Measurements from ENCODE around the gene FAM98A.

Gene FAM98A

DNA sequence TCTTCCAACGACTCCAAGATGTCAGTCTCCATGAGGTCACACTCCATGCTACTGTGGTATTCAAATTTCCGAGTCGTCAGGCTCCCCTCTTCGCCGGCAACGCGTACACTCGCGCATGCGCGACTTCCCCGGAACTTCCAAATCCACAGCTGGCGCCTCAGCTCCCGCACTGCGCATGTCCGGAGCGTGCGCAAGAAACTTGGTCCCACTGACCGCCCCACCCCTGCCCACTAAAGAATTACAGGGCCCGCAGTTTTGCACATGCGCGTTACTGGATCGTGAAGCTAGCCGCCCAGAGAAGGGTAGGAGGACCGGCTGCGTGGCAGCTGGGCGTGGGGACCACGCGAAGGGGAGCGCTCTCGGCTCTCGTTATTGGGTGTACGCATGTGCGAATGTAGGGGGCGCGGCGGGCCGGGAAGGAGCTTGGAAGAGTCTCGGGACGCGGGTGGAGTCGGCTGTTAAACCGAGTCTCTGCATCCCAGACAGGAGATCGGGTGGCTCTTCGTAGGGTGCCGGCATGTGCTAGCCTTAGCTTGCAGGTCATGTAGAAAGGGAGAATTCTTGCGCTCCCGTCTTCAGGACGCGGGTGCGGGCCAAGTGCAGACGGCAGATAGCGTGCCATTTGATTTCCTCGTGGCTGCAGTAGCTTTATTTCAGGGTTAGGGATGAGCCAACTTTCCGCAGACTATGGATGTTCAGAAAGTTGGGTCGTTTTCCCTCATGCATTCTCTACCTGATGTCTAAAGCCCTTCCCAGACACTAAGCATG is at the start of gene FAM98A:
Gene FAM98A (minus strand): TSS at position 125 of the 768 bp plus-strand sequence. CDS start 78 bp downstream, at position 47.
- H3K4me3 ChIP-seq (ENCODE audit: low read depth in 1 of 5, low read length in 5 of 5), result peak within 1 kb of the TSS; percentile 93 to 99 (median 96)

DNA sequence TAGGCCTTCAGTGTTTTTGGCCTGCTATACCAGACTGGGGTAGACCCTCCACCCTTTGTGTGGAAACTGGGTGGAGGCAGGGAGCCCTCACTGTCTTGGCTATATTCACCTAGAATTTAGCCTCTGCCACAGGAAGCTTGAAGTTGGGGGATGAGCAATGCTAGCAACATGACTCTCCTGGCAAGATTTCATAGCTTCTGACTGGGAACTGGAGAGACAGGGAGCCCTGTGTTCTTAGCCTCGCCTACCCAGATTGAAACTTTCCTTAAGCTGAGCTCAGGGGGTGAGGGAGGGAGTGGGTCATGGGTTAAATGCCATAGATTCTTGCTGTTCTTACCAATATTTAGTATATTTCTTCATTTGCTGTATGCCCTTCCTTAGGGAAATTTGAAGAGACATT is 46.8 kb upstream of the FAM98A start:
- H3K4me3 ChIP-seq (ENCODE audit: low read depth in 1 of 5, low read length in 5 of 5), result no peak overlapping the region

More for the DNA sequence above, at the start of gene FAM98A:
- Histone ChIP-seq H3K27ac (ENCODE audit: low read depth, low read length) (peak within 1 kb of the TSS; percentile 86), H3K36me3 (ENCODE audit: control insufficient read depth in 5 of 5, insufficient read depth in 5 of 5, low read length in 5 of 5) (peaks cover 0 to 6% (median 4%) of the 10 kb centered on the region in 5 donors), H3K27me3 (ENCODE audit: control insufficient read depth in 5 of 5, insufficient read depth in 4 of 5, low read length in 5 of 5) (no peaks in the 10 kb centered on the region), H3K4me1 (ENCODE audit: control insufficient read depth in 5 of 5, insufficient read depth in 5 of 5, low read length in 5 of 5) (peaks cover 5 to 28% (median 21%) of the 10 kb centered on the region in 5 donors), H3K9ac (ENCODE audit: low read length in 5 of 5) (peak within 1 kb of the TSS; percentile 81 to 97 (median 95)), H3K9me3 (ENCODE audit: control insufficient read depth in 5 of 5, low read length in 5 of 5) (no peaks in the 10 kb centered on the region)

DNA sequence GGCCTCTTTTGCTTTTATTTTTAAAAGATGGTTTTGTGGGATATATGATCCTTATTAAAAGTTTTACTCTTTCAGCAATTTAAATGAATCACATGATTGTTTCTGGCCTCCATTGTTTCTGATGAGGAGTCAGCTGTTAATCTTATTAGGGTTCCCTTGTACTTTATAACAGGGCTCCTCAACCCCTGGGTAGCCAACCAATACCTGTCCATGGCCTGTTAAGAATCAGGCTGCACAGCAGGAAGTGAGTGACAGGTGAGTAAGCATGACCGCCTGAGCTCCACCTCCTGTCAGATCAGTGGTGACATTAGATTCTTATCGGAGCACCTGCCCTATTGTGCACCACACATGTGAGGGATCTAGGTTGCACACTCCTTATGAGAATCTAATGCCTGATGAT is 45.1 kb upstream of the FAM98A start:
- H3K27me3 ChIP-seq (ENCODE audit: control insufficient read depth in 5 of 5, insufficient read depth in 4 of 5, low read length in 5 of 5), result no peaks in the 10 kb centered on the region
- no peak overlapping the region for H3K9ac ChIP-seq (ENCODE audit: low read length in 5 of 5)
- no peak overlapping the region for H3K4me3 ChIP-seq (ENCODE audit: low read depth in 1 of 5, low read length in 5 of 5)
- H3K4me1 ChIP-seq (ENCODE audit: control insufficient read depth in 5 of 5, insufficient read depth in 5 of 5, low read length in 5 of 5), result peaks cover 0 to 12% (median 6%) of the 10 kb centered on the region in 5 donors
- H3K36me3 ChIP-seq (ENCODE audit: control insufficient read depth in 5 of 5, insufficient read depth in 5 of 5, low read length in 5 of 5), result no peaks in the 10 kb centered on the region
- no peak overlapping the region for H3K27ac ChIP-seq (ENCODE audit: low read depth, low read length)
- H3K9me3 ChIP-seq (ENCODE audit: control insufficient read depth in 5 of 5, low read length in 5 of 5), result peaks cover 0 to 9% (median 4%) of the 10 kb centered on the region in 5 donors

More for the DNA sequence above, 46.8 kb upstream of the FAM98A start:
- H3K9me3 ChIP-seq (ENCODE audit: control insufficient read depth in 5 of 5, low read length in 5 of 5), result peaks cover 0 to 9% (median 4%) of the 10 kb centered on the region in 5 donors
- H3K9ac ChIP-seq (ENCODE audit: low read length in 5 of 5), result no peak overlapping the region
- peaks cover 0 to 12% (median 6%) of the 10 kb centered on the region in 5 donors for H3K4me1 ChIP-seq (ENCODE audit: control insufficient read depth in 5 of 5, insufficient read depth in 5 of 5, low read length in 5 of 5)
- no peaks in the 10 kb centered on the region for H3K27me3 ChIP-seq (ENCODE audit: control insufficient read depth in 5 of 5, insufficient read depth in 4 of 5, low read length in 5 of 5)
- no peaks in the 10 kb centered on the region for H3K36me3 ChIP-seq (ENCODE audit: control insufficient read depth in 5 of 5, insufficient read depth in 5 of 5, low read length in 5 of 5)
- no peak overlapping the region for H3K27ac ChIP-seq (ENCODE audit: low read depth, low read length)

DNA sequence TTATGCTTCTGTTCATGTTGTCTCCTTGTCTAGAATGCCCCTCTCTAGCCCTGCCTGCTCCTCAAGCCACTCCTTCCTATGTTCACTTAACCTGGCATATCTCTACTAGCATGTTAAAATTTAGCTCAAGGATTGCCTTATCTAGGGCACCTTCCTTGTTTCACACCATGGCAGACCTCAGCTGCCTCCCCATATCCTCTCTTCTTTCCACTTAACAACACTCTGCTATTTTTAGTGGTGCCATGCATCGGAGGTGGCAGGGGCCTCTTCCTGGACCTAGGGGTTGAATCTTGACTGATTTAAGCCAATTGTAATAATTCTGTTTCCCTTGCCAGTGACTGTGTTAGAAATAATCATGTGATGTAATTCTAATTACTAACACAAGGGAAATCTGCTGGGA is 36.9 kb upstream of the FAM98A start:
- Histone ChIP-seq H3K9me3 (ENCODE audit: control insufficient read depth in 5 of 5, low read length in 5 of 5) (no peaks in the 10 kb centered on the region), H3K4me3 (ENCODE audit: low read depth in 1 of 5, low read length in 5 of 5) (no peak overlapping the region), H3K27ac (ENCODE audit: low read depth, low read length) (no peak overlapping the region), H3K27me3 (ENCODE audit: control insufficient read depth in 5 of 5, insufficient read depth in 4 of 5, low read length in 5 of 5) (no peaks in the 10 kb centered on the region), H3K4me1 (ENCODE audit: control insufficient read depth in 5 of 5, insufficient read depth in 5 of 5, low read length in 5 of 5) (no peaks in the 10 kb centered on the region), H3K36me3 (ENCODE audit: control insufficient read depth in 5 of 5, insufficient read depth in 5 of 5, low read length in 5 of 5) (no peaks in the 10 kb centered on the region), H3K9ac (ENCODE audit: low read length in 5 of 5) (no peak overlapping the region)

DNA sequence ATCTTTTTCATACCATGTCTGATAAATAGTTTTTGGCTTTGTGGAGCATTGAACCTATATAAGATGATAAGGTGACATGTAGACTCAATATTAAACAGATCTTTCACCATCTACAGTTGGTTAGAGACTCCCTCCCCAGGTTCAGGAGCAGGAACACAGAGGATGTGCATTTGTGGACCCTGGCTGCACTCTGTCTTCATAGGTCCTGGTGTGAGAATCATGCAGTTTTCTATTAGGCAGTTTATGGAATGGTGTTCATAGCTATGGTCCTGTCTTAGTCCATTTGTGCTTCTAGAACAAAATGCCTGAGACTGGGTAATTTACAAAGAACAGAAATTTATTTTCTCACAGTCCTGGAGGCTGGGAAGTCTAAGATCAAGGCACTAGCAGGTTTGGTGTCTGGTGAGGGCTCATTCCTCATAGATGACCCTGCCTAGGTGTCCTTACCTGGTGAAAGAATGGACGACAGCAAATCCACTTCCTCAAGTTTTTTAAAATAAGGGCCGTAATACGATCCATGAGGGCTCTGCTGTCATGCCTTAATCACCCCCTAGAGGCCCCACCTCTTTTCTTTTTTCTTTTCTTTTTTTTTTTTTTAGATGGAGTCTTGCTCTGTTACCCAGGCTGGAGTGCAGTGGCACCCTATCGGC is 35.3 kb upstream of the FAM98A start:
- H3K27ac ChIP-seq (ENCODE audit: low read depth, low read length), result no peak overlapping the region
- no peaks in the 10 kb centered on the region for H3K36me3 ChIP-seq (ENCODE audit: control insufficient read depth in 5 of 5, insufficient read depth in 5 of 5, low read length in 5 of 5)
- no peaks in the 10 kb centered on the region for H3K27me3 ChIP-seq (ENCODE audit: control insufficient read depth in 5 of 5, insufficient read depth in 4 of 5, low read length in 5 of 5)
- H3K4me1 ChIP-seq (ENCODE audit: control insufficient read depth in 5 of 5, insufficient read depth in 5 of 5, low read length in 5 of 5), result no peaks in the 10 kb centered on the region
- H3K9me3 ChIP-seq (ENCODE audit: control insufficient read depth in 5 of 5, low read length in 5 of 5), result no peaks in the 10 kb centered on the region
- no peak overlapping the region for H3K9ac ChIP-seq (ENCODE audit: low read length in 5 of 5)
- H3K4me3 ChIP-seq (ENCODE audit: low read depth in 1 of 5, low read length in 5 of 5), result no peak overlapping the region

DNA sequence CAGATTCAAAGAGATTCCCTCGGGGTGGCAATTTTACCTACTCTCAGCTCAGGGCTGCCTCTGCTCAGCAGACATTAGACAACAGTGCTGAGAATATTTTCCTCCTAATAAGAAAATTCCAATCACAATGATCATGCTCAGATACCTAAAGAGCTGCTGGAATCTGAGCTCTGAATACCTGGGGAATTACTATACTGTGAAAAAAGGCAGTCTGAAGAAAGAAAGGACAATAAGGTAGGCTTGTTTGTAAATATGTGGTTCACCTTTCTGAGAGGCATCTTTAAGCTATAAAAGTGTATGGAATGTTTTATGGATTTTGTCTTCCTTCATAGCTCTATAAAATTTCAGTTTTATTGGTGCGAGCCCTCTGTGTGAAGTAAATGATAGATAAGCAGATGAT is 34.2 kb upstream of the FAM98A start:
- Histone ChIP-seq H3K4me1 (ENCODE audit: control insufficient read depth in 5 of 5, insufficient read depth in 5 of 5, low read length in 5 of 5) (no peaks in the 10 kb centered on the region), H3K27me3 (ENCODE audit: control insufficient read depth in 5 of 5, insufficient read depth in 4 of 5, low read length in 5 of 5) (no peaks in the 10 kb centered on the region), H3K27ac (ENCODE audit: low read depth, low read length) (no peak overlapping the region), H3K4me3 (ENCODE audit: low read depth in 1 of 5, low read length in 5 of 5) (no peak overlapping the region), H3K9me3 (ENCODE audit: control insufficient read depth in 5 of 5, low read length in 5 of 5) (no peaks in the 10 kb centered on the region), H3K9ac (ENCODE audit: low read length in 5 of 5) (no peak overlapping the region), H3K36me3 (ENCODE audit: control insufficient read depth in 5 of 5, insufficient read depth in 5 of 5, low read length in 5 of 5) (no peaks in the 10 kb centered on the region)

DNA sequence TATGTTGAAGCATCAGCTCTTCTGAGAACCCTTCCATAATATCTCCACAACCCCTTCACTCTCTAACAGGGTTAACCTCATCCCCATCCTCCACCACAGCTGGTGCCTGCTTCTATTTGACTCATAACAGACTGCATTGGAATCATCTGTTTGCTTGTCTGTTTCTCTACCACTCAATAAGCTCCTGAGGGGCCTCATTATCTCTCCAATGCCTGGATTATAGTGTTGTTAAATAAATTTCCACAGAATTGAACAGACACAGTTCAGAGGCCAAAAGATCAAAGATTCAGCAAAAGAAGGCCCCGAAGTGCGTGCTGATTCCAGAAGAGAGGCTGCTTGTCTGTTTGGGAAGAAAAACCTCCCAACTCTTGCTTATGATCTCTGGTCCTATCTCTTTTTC is 33.7 kb upstream of the FAM98A start:
- H3K27me3 ChIP-seq (ENCODE audit: control insufficient read depth in 5 of 5, insufficient read depth in 4 of 5, low read length in 5 of 5), result no peaks in the 10 kb centered on the region
- H3K4me3 ChIP-seq (ENCODE audit: low read depth in 1 of 5, low read length in 5 of 5), result no peak overlapping the region
- H3K36me3 ChIP-seq (ENCODE audit: control insufficient read depth in 5 of 5, insufficient read depth in 5 of 5, low read length in 5 of 5), result no peaks in the 10 kb centered on the region
- no peak overlapping the region for H3K27ac ChIP-seq (ENCODE audit: low read depth, low read length)
- H3K4me1 ChIP-seq (ENCODE audit: control insufficient read depth in 5 of 5, insufficient read depth in 5 of 5, low read length in 5 of 5), result no peaks in the 10 kb centered on the region
- no peak overlapping the region for H3K9ac ChIP-seq (ENCODE audit: low read length in 5 of 5)
- no peaks in the 10 kb centered on the region for H3K9me3 ChIP-seq (ENCODE audit: control insufficient read depth in 5 of 5, low read length in 5 of 5)

DNA sequence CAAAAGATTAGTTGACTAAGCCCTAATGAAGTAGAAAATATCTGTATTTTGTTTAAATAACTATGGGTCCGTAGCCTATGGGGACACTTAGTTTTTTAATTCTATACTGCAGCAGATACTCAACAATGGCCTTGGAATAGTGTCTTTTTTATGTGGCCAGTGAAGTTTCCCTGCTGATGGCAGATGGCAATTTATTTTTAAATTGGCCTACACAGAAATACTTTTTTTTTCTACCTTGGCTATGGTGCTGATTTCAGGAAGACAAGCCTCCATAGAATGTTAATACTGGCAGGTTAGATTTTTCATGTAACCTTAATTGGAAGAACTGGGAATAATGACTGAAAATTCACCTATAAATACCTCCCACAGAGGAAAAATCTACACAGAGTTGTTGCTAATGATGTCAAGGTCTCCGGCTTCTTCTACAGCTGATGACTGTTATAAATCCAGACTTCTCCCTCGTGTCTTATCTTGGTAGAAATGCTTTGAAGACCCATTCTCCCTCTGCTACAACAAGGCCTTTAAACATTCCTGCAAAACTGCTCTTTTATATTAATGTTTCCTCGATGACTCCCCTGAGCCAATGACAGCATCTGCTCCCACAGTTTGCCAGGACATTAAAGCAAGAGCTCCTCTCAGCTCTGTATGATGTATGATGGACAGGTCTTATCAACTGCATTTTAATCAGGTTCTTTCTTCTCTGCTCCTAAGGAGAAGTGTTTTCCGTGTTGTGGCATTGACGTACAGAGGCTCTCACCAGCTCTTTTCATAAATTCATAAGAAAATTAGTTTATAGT is 29.1 kb upstream of the FAM98A start:
- Histone ChIP-seq H3K36me3 (ENCODE audit: control insufficient read depth in 5 of 5, insufficient read depth in 5 of 5, low read length in 5 of 5) (no peaks in the 10 kb centered on the region), H3K4me3 (ENCODE audit: low read depth in 1 of 5, low read length in 5 of 5) (no peak overlapping the region), H3K4me1 (ENCODE audit: control insufficient read depth in 5 of 5, insufficient read depth in 5 of 5, low read length in 5 of 5) (no peaks in the 10 kb centered on the region), H3K9me3 (ENCODE audit: control insufficient read depth in 5 of 5, low read length in 5 of 5) (no peaks in the 10 kb centered on the region), H3K9ac (ENCODE audit: low read length in 5 of 5) (no peak overlapping the region), H3K27me3 (ENCODE audit: control insufficient read depth in 5 of 5, insufficient read depth in 4 of 5, low read length in 5 of 5) (no peaks in the 10 kb centered on the region), H3K27ac (ENCODE audit: low read depth, low read length) (no peak overlapping the region)

DNA sequence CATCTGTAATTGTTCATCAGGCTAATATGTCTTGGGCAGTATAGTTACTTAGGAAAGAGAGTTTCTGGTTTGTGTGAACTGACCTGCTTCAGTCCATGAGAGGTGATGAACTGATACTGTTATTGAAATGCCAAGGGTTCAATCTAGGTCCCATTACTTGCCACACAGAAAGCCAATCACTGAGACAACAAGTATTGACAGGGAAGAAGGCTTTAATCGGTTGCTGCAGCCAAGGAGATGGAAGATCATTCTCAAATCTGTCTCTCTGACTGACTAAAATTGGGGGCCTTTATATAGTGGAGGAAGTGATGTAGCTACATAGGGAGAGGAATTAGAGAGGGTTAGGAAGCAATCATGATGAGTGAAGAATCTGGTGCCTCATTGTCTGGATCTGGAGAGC is 19.9 kb upstream of the FAM98A start:
- no peak overlapping the region for H3K27ac ChIP-seq (ENCODE audit: low read depth, low read length)
- H3K4me1 ChIP-seq (ENCODE audit: control insufficient read depth in 5 of 5, insufficient read depth in 5 of 5, low read length in 5 of 5), result no peaks in the 10 kb centered on the region
- H3K9me3 ChIP-seq (ENCODE audit: control insufficient read depth in 5 of 5, low read length in 5 of 5), result peaks cover 0 to 7% (median 6%) of the 10 kb centered on the region in 5 donors
- H3K36me3 ChIP-seq (ENCODE audit: control insufficient read depth in 5 of 5, insufficient read depth in 5 of 5, low read length in 5 of 5), result no peaks in the 10 kb centered on the region
- no peak overlapping the region for H3K9ac ChIP-seq (ENCODE audit: low read length in 5 of 5)
- H3K27me3 ChIP-seq (ENCODE audit: control insufficient read depth in 5 of 5, insufficient read depth in 4 of 5, low read length in 5 of 5), result no peaks in the 10 kb centered on the region
- no peak overlapping the region for H3K4me3 ChIP-seq (ENCODE audit: low read depth in 1 of 5, low read length in 5 of 5)

DNA sequence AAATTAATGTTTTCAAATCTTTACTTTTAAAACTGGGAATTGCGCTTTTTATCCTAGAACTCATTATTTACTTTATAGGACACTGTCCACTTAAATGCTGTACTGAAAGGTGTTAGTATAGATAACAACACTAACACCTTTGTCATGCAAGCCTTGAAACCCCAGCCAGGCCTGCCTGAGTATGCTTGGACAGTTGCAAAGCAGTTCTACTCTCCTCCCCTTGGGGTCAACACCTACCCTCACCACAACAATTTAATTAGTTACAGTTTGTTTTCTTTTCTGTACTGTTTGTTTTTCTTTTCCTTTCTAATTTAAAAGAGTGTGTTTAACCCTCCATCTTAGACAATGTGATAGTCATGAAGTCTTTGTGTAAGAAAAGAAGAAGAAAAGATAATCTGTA is 18.9 kb upstream of the FAM98A start:
- Histone ChIP-seq H3K9ac (ENCODE audit: low read length in 5 of 5) (no peak overlapping the region), H3K27ac (ENCODE audit: low read depth, low read length) (no peak overlapping the region)

More for the DNA sequence above, 18.9 kb upstream of the FAM98A start:
- H3K4me1 ChIP-seq (ENCODE audit: control insufficient read depth in 5 of 5, insufficient read depth in 5 of 5, low read length in 5 of 5), result no peaks in the 10 kb centered on the region
- no peaks in the 10 kb centered on the region for H3K36me3 ChIP-seq (ENCODE audit: control insufficient read depth in 5 of 5, insufficient read depth in 5 of 5, low read length in 5 of 5)
- H3K4me3 ChIP-seq (ENCODE audit: low read depth in 1 of 5, low read length in 5 of 5), result no peak overlapping the region
- no peaks in the 10 kb centered on the region for H3K27me3 ChIP-seq (ENCODE audit: control insufficient read depth in 5 of 5, insufficient read depth in 4 of 5, low read length in 5 of 5)
- peaks cover 0 to 7% (median 6%) of the 10 kb centered on the region in 5 donors for H3K9me3 ChIP-seq (ENCODE audit: control insufficient read depth in 5 of 5, low read length in 5 of 5)
